Activated T-helper 1 cell treated with Interleukin-2 at 50 U/mL for 16 hours (primary cell): ENCODE data around the gene CEP83.
"Not testable (repeated sequence)": the region's sequence is repeated elsewhere in the genome, so short reads cannot be mapped to it uniquely, and the experiment has no call there.

Experiments used
- DNase-seq: peaks from one replicate; pipeline ENCODE4 v3.0.0-alpha.2; 2020; ENCODE audit warnings: low read depth

CEP83 gene

DNA sequence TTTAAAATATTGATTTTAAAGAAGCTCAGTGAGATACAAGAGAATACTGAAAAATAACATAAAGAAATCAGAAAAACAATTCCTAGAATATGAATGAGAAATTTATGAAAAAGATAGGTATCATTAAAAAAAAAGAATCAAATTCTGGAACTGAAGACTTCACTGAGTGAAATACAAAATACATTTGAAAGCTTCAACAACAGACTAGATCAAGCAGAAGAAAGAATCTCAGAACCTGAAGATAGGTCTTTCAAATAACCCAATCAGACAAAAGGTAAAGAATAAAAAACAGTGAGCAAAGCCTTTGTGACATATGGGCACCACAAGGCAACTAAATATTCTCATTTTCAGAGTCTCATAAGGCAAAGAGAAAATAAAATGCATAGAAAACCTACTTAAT is 29.4 kb downstream of the CEP83 start:
- DNase-seq = no peak

DNA sequence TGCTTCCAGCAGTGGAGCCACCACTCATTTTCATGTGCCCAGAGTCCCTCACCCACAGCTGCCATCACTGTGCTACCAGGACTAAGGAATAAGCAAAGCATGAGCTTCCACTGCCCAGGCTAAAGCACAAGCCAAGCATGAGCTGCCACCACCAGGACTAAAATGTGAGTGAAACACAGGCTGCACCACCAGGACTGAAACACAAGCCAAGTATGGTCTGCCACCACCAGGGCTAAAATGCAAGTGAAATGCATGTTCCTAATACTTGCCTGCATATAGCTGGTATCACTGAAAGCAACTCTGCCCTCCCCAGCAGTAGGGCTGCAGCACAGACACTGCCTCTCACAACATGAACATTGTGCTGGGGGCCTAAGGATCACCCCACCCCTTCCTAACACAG is 30.0 kb downstream of the CEP83 start:
- DNase-seq = no peak

DNA sequence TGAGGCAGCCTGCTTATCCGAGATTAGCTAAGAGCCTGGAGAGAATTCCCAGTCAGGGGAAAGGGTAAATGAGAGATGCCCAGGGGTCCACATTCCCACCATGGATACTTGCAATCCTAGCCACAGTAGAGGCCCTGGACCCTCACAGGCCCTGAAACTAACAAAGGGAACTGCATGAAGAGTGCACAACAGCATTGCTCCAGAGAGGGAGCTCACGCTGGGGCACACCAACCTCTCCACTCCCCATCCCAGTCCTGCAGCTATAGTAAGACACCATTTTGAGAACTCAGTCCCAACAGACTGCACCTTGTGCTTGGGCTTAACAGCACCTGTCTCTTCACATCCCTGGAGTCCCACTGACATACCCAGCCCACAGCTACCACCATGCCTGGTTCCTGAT is 30.5 kb downstream of the CEP83 start:
- DNase-seq = no peak

DNA sequence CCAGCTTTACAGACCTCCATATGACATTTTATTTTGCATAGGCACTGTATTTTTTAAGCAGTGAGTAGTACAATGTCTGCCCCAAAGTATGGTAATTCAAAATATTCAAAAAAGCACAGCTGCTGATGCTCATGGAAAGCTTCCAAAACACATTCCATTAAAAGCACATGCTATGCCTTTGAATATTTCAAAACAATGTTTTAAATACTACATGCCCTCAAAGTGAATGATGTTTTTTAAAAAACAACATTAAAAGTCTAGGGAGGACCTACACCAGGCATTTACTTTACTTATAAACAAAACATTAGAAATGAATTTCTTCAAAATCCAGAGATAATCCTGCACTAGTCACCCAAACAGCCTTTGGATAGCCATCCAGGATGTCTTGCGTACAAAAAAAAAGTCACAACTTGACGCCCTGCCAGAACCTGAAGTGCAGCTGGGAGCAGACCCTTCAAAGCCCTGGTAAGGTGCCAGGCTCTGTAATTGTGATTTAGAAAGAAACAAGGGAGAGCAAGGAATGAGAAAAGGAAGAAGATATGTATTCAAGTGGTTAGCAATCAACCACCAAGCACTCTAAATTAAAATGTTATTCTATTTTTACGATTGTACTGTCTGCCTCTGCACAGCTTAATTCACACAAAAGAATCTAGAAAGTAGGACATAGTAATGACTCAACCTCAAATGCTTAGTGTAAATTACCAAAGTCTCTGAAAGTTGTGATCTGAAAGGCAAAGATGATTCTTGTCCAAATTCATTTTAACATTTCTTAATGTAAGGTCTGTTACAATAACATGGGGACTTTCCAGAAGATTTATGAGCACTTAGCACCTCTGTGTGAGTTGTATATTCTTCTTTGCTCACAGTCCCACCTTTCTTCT is 31.9 kb downstream of the CEP83 start:
- DNase-seq = no peak

DNA sequence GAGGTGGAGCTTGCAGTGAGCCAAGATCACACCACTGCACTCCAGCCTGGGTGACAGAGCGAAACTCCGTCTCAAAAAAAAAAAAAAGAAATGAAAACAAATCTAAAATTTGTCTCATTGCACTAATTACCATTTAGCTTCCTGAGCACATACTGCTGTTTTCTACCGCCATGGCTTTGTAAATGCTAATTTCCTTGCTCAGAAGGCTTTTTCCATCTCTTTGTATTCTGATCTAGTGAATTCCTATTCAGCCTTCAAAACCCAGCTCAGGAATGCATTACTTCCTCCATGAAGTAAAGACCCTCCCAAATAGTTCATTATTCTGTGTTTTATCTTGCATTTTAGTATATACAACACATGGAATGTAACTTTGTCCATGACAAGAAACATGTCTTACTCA is 33.6 kb downstream of the CEP83 start:
- no peak for DNase-seq

DNA sequence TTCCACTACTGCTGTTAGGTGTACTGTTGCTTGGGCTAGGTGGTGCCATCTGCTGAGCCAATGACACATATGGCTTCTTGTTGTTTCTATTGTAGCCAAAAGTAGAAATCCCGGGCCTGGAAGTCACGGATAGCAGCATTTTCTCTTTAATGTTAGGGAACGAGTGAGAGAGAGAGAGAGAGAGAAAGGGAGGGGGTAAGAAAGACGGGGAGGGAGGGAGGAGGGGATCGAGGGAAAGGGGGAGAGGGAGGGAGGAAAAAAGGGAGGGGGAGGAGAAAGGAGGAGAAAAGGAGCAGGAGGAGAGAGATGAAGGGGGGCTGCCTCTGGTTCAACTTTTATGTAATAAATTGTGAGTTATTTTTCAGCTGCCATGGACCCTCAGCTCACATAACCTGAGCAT is 34.8 kb downstream of the CEP83 start:
- DNase-seq = not testable (repeated sequence)

DNA sequence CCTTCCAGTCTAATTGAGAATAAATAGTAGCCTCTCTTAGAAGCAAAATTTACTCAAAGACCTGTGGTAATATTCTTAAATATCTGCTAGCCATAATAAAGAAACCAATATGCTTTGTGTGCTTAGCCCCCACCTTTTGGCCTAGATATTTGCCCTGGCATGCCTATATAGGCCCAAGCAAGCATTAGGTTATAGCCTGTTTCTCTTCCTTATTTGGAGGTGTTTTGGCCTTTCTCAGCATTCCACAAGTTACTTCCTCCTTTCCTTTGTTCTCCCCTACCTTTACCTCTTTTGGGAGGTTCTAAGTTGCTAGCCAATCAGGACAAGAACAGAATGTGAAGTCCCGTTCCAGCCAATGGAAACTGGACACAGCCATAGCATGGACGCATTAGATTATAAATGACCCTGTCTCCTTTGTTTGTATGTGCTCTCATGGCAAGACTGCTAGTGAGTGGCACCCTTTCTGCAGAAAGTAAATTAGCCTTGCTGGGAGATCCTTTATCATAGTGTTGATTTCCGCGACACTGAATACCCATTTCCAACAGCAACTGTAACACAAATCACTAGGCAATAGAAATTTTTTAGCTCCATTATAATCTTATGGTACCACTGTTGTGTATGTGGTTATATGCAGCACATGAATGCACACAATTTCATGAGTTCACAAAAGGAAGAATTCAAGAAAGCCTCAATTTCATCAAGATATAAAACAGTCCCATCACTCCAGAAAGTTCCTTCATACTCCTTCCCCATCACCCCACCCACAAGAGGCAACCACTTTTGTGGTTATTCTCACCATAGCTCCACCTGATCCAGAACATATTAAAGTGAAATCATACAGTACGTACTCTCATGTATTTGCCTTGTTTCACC is 37.6 kb downstream of the CEP83 start:
- no peak for DNase-seq

DNA sequence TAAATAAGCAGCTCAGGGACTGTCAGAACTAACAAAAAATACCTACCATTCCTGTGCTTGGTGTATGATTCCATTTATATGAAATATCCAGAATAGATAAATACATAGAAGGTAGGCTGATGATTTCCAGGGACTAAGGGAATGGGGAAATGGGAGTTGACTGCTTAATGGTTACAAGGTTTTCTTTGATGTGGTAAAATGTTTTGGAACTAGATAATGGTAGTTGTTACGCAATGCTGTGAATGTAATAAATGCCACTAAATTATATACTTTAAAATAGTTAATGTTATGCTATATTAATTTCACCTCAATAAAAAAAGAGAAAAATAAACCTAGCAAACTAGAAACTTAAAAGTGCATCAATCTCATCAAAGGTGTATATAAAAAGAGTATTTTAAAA is 41.1 kb downstream of the CEP83 start:
- no peak for DNase-seq

DNA sequence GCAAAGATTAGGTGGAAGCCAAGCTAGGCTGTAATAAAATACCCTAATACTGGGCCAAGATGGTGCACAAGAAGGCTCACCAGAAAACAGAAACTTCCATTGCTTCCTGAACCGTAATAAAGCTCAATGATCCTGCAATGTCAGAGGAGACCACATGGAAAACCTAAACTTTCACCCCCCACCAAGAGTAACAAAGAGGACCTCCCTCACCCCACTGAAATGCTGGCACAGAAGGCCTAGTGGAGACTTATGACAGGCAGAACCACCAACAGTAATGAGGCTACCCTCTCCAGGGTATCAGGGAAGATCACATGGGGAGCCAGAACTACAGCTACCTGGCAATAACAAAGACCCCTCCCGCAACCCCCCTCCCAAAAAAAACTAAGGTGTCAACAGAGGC is 43.1 kb downstream of the CEP83 start:
- no peak for DNase-seq

DNA sequence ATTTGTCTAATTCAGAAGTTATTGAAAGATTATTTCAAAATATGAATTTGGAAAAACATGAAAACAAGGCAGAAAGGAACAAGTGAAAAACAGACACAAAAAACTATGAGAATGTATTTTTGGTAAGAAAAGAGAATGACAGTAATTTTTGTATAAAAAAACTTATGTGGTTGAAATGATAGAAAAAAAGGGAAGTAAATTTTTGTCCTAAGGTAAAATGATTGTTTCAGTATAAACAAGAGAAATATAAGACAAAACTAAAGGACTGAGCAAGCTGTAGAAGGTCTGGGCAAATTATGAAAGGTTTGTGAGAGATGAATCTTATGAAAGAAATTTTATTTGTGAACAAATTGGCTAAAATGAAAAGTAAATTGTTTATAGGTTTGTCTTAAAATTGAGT is 44.6 kb downstream of the CEP83 start:
- no peak for DNase-seq

DNA sequence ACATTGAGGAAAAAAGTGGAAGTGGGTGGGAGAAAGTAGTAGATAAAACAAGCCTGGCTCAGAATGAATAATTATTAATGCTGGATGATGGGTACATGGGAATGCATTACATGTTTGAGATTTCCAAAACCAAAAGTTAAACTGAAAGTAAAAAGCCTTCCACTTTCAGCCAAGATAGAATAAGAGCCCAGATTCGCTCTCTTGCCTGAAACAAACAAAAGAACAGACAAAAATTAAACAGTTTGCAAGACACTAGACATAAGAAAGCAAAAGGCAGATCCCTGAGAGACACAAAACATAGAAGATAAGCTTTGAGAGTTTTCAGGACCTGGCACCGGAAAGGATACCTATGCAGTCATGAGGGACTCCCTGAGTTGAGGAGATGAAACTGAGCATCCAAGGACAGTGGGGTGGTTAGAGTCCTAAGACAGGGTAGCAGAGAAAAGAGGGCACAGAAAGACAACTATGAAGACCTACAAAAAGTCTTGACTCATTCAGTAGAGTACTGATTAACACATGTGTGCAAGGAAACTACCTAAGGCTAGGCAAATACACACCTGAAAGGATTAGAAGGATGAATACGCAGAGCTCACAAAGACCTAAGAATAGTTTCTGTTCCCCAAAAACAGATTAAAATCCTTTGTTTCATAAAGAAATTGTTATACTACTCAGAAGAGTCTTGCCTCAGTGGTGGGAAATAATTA is 54.1 kb downstream of the CEP83 start:
- no peak for DNase-seq

DNA sequence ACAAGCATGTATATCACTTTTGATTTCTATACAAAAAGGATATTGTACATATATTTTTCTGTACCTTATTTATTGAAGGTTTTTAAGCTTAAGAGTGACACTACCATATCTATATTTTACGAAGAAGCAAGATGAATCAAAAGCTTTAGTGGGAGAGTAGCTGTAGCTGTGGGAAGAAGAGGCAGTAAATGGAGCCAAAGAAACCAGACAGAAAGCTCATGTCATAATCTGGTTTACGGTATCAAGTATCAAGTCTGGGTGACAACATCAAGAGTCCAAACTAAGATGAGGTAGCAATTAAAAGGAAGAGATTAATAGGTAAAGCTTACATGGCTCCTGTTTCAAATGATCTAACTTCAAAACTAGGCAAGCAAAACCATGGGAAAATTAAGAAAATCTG is 54.8 kb downstream of the CEP83 start:
- DNase-seq = no peak

DNA sequence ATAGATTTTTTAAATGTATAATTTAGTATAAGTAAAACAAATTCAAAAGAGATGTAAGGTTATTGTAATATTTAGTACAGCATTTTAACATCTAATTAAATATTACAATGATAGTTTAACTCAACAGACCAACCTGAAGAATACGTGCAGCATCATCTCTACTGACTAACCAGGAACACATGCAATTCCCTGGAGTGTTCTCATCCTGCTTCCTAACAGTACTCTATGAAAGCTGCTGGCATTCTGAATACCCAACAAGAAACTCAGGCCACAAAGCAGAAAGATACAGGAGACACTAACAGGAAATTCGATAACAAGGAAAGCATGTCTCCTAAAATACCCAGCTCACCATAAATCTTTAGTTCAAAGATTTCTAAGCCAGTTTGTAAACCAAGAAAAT is 58.3 kb downstream of the CEP83 start:
- DNase-seq = no peak

DNA sequence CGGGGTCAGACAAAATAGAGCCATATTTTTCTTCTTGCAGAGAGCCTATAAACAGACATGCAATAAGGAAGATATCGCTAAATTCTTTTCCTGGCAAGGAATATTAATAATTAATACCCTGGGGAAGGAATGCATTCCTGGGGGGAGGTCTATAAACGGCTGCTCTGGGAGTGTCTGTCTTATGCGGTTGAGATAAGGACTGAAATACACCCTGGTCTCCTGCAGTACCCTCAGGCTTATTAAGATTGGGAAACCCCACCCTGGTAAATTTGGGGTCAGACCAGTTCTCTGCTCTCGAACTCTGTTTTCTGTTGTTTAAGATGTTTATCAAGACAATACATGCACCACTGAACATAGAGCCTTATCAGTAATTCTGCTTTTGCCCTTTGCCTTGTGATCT is 61.0 kb downstream of the CEP83 start:
- DNase-seq = not testable (repeated sequence)

DNA sequence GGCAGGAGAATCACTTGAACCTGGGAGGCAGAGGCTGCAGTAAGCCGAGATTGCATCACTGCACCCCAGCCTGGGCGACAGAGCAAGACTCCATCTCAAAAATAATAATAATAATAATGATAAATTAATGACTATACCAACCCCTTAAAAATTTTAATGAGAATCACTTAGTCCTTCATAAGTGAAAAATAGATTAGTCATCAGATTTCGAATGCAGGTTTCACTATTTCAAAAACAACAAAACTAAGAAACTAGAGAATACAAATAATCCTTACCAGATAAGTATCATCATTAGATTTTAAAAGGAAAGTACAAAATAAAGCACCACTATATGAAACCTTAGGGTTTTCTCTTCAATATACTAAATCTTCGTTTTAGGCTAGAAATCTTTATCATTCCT is 62.3 kb downstream of the CEP83 start:
- no peak for DNase-seq

DNA sequence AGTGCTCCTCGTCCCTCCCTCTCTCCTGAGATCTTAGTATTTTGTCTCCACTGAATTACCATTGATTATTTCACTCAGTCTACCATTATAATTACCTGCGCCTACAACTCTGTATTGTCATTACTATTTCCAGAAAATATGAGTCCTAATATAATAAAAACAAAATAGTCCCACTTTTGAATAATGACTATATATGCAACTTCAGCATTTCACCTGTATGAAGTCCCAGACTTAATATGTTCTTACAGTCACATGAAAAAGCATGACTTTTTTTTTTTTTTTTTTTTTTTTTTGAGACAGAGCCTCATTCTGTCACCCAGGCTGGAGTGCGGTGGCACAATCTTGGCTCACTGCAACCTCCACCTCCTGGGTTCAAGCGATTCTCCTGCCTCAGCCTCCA is 63.7 kb downstream of the CEP83 start:
- not testable (repeated sequence) for DNase-seq

DNA sequence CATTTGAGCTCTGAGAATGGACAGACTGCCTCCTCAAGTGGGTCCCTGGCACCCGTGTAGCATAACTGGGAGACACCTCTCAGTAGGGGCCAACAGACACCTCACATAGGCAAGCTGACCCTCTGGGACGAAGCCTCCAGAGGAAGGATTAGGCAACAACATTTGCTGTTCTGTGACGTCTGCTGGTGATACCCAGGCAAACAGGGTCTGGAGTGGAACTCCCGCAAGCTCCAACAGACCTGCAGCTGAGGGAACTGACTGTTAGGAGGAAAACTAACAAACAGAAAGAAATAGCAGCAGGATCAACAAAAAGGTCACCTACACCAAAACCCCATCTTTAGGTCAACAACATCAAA is 69.6 kb downstream of the CEP83 start:
- DNase-seq = no peak

DNA sequence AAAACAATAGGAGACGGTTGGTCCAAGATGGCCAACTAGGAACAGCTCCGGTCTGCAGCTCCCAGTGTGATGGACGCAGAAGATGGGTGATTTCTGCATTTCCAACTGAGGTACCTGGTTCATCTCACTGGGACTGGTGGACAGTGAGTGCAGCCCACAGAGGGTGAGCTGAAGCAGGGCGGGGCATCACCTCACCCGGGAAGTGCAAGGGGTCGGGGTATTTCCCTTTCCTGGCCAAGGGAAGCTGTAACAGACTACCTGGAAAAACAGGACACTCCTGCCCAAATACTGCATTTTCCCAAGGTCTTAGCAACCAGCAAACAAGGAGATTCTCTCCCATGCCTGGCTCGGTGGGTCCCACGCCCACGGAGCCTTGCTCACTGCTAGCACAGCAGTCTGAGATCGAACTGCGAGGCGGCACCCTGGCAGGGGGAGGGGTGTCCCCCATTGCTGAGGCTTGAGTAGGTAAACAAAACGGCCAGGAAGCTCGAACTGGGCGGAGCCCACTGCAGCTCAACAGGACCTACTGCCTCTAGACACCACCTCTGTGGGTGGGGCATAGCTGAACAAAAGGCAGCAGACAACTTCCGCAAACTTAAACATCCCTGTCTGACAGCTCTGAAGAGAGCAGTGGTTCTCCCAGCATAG is 70.1 kb downstream of the CEP83 start:
- DNase-seq = not testable (repeated sequence)

DNA sequence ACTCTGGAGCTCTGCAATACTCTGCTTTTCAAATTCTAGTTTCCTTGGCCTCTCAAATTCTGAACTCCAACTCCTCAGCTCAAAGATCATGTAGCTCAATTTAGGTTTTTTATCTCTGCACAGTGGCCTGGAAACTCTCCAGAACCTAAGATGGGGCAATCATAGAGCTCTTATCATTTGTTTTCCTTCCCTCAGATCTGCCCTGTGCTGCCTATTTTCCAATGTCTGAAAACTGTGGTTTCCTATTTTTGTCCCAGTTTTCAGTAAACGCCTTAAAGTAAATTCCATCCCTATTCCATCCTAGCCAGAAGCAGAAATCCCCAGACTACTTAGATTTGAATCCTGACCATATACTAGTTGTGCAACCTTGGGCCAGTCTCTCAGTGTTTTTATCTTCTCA is 73.2 kb downstream of the CEP83 start:
- DNase-seq = no peak

DNA sequence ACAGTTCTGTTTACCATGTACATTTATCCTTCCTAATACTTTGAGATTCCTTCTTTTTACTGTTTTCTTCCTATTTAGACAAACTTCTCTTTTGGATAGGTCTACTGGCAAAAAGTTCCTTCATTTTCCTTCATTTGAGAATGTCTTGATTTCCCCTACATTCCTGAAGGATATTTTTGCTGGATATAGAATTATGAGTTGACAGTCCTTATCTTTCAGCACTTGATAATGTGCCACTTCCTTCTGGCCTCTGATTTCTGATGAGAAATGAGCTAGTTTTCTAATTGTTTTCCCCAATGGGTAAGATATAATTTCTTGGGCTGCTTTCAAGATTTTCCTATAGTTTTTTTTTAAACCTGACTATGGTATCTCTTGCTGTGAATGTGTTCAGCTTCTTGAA is 75.6 kb downstream of the CEP83 start:
- no peak for DNase-seq

DNA sequence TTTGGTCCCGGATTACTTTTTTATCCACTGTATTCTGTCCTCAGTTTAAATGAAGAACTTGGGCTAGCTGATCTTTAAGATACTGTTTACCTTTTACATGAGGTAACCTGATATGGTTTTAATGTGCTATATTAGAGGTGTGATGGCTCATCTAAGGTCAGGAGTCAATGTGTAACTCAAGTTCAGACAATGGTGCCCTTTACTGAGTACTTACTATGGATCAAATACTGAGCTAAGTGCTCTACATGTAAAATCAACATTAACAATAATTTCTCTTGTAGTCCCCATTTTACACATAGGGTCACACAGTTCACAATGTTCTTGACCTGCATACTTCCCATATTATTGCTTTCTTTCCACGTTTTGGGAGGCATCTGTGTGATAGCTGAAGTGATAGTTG is 79.2 kb downstream of the CEP83 start:
- no peak for DNase-seq

DNA sequence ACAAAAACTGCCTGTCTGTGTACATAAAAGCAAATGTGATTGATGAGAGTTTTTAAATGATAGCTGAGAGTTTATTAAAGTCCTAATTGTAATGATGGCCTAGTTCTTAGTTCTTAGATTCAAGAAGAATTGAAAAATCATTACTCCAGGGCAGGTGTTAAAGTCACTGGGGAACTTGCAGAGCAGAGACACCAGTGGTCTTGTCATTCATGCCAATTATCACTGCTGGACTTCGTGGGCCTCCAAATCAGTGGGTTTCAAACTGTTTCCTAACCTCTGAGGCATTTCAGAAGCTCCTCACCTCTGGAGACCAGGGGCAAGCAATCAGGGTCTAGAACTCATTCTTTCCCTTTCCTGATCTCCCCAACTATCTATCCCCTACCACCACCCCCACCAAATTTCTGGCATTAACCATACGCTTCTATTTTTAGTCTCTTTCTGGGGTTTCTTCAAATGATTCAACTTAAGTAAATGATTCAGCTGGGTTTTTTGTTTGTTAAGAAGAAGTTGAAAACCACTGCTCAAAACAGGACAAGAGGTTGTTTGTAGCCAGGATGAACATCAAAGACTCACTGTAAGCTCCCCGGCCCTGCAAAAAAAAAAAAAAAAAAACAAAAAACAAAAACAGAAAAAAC is 80.1 kb downstream of the CEP83 start:
- DNase-seq = no peak
